NCI-H748 (cell line): ENCODE data around the gene SPOCK1.

Experiments
- DNase-seq: peaks from one replicate; lab custom pipeline; 2025; ENCODE audit not compliant: unreplicated experiment; lab: John Stamatoyannopoulos, UW

SPOCK1 gene

GRCh38 chr5:137036640-137037039, 462.5 kb downstream of the SPOCK1 start:
- DNase-seq = peak; percentile 75

- DNase-seq = no peak
Measured at GRCh38 chr5:137035480-137035878, 463.6 kb downstream of the SPOCK1 start.

DNA sequence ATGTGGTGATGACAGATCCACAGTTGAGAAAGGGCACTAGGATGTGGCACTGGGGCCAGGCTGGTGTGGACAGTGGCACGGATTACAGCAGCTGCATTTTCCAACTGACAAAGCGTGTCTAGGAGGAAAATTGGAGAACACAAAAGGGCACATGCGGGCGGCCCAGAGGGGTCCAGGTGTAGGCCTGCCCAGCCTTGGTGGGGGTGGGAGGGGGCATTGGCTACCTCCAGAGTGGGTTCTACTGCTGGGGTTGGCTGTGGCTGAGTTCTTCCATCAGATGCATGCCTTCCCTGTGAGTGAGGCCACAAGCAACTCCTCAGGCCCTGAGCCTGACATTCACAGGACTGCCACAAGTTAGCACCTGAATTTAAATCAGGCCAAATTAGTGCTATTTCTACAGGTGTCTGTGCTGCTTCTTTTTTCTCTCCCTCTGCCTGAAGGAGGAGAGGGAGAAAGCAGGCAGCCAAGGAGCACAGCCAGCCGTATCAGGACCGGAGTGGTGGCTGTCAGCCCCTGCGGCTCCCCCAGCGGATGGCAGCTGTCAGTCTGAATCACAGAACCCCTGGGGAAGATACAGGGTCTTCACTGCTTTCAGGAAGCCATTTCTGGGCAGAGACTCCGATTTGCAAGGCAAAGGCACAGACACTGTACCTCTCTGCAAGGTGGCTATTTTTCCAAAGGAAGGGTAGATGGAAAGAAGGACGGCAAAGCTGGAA, 464.2 kb downstream of the SPOCK1 start:
- no peak for DNase-seq

- DNase-seq = no peak
Measured at GRCh38 chr5:137034213-137034612, 464.9 kb downstream of the SPOCK1 start.

DNA sequence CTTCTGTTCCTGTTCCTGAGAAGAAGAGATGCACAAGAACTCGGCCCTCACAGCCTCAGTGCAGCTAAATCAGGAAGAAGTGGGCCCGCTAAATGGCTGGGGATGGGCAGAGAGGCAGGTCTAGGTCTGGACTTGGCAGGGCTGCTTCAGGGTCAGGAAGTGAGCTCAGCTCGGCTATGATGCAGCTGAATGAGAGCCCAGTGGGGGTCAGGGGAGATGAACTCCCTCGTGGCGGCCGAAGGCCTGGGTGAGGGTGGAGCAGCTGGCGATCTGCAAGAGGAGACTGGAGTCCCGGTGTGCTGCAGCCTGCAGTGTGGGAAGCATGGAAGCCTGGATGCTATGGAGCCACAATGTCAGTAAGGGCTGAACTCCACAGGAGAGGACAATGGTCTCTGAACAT, 466.2 kb downstream of the SPOCK1 start:
- DNase-seq = no peak

DNA sequence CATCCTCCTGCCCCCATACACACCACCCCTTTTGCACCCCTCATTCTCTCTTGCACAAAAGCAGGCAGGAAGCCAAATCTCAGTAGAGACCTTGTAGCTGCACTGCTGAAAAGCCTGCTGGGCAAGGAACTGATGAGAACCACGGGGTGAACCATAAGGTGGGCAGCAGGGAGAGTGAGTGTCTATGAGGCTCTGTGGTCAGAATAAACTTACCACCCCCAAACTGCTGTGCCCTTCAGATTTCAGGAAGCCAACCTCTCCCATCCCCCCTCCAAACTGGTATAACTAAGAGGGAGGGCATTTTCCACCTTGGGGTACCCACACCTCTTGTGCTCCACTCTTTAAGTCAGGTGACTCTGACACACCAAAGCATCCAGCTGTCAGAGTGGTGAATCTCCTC, 471.4 kb downstream of the SPOCK1 start:
- no peak for DNase-seq

- DNase-seq = no peak
Measured at GRCh38 chr5:137026296-137026695, 472.8 kb downstream of the SPOCK1 start.

GRCh38 chr5:137024044-137024443, 475.1 kb downstream of the SPOCK1 start:
- no peak for DNase-seq

- no peak for DNase-seq
Measured at GRCh38 chr5:137023371-137023770, 475.8 kb downstream of the SPOCK1 start.

DNA sequence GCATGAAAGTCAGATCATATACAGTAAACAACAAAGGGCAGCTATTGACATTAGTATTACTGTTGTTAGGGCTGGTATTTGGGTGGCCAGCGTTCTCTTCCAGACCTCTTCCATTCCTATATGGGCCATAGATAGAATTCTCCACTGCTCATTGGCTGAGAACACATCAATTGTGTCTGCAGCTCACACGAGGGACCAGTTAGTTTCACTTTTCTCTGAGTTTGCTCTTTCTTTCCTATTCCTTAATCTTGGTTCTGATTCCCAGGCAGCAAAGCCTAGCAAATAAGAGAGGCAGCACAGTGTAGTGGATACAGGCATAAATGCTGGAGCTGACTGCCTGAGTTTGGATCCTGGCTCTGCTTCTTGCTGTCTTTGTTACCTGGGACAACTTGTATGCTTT, 476.4 kb downstream of the SPOCK1 start:
- DNase-seq = no peak

GRCh38 chr5:137022043-137022442, 477.1 kb downstream of the SPOCK1 start:
- no peak for DNase-seq

DNA sequence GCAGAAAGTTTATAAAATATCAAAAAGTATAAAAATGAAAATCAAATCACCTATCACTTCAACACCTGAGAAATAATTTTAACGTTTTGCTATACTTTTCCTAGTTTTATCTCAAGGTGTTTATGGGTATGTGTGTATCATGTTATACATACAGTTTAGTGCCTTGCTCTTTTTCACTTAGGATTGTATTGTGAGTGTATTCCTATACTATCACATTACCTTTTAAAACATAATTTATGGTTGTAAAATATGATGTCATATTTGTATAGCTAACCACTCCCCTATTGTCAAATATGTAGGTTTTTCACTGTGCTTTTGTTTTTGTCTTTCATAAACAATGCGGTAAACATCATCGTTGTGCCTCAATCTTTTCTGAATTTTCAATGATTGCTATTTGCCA, 479.9 kb downstream of the SPOCK1 start:
- no peak for DNase-seq

GRCh38 chr5:137016783-137017324, 482.3 kb downstream of the SPOCK1 start:
- DNase-seq = no peak

- no peak for DNase-seq
Measured at GRCh38 chr5:137015540-137016116, 483.5 kb downstream of the SPOCK1 start.

GRCh38 chr5:137014731-137015130, 484.4 kb downstream of the SPOCK1 start:
- DNase-seq = no peak

- no peak for DNase-seq
Measured at GRCh38 chr5:137010226-137010625, 488.9 kb downstream of the SPOCK1 start.

- no peak for DNase-seq
Measured at GRCh38 chr5:137004279-137004678, 494.8 kb downstream of the SPOCK1 start.

DNA sequence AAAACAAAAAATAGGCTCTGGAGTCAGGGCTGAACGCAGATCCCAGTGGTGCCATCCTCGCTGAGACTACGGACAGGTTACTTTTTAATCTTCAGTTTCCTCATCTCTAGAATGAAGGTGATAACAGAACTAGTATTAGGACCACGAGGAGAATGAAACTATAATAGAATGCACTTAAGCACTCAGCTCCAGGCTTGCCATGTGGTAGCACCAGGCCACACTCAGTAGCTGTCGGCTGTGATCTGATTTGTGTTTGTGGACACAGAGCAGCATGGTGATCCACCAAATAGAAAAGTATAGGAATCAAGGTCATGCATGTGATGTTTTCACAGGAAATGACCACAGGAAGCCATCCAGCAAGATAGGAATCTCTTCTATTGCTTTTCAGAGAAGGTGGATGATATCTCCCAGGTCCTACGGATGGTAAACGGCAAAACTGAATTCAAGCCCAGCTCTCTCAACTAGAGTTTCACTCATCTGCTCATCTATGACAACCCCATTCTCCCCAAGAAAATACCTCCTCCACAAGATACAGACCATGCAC, 498.0 kb downstream of the SPOCK1 start:
- no peak for DNase-seq

DNA sequence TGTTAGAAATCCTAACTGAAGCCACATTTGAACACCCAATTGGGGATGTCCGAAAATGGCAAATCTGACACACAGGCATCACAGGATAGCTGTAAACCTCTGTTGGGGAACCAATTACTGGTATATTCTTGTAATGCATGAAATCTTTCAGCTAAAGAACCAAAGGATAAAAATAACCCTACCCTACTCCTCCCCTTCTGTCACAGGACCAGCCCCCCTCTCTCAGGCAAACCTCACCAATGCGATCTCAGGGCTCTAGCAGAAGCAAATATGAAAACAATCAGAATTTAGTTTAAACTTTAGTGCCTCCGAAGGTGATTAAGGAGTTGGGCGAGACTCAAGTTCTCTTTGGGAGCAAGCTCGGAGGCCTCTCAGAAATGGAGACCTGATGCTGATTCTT, 499.3 kb downstream of the SPOCK1 start:
- DNase-seq = no peak

- no peak for DNase-seq
Measured at GRCh38 chr5:136998854-136999357, 500.2 kb downstream of the SPOCK1 start.

- no peak for DNase-seq
Measured at GRCh38 chr5:136994154-136994553, 505.0 kb downstream of the SPOCK1 start.

- no peak for DNase-seq
Measured at GRCh38 chr5:136992796-136993489, 506.2 kb downstream of the SPOCK1 start.
